Choroid plexus epithelial cell (primary cell): ENCODE results near the gene ZPBP.
A peak's percentile ranks its signal among the peaks of the same experiment; 100 is the strongest.

Experiments
- DNase-seq: peaks from one replicate; pipeline ENCODE4 v3.0.0-alpha.2; 2010; ENCODE audit warnings: low read depth
- H3K4me3 ChIP-seq: 2 replicates; pipeline ENCODE4 v1.5.1; 2011; ENCODE audit warnings: low read depth, mild to moderate bottlenecking, control low read depth, low read length, moderate library complexity
- CTCF ChIP-seq: conservative IDR thresholded peaks from 2 replicates; pipeline ENCODE4 v1.5.1; 2011; ENCODE audit warnings: low read depth, mild to moderate bottlenecking, control low read depth, inconsistent platforms, low read length, moderate library complexity

Gene ZPBP, protein sequence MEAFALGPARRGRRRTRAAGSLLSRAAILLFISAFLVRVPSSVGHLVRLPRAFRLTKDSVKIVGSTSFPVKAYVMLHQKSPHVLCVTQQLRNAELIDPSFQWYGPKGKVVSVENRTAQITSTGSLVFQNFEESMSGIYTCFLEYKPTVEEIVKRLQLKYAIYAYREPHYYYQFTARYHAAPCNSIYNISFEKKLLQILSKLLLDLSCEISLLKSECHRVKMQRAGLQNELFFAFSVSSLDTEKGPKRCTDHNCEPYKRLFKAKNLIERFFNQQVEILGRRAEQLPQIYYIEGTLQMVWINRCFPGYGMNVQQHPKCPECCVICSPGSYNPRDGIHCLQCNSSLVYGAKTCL

GRCh38 chr7:50092579-50093491 lies at the start of gene ZPBP:
ZPBP (minus strand) TSS chr7:50093246; CDS start chr7:50093194, 52 bp downstream.
- DNase-seq = peak; percentile 55
- H3K4me3 ChIP-seq = peak within 1 kb of the TSS; percentile 17
- peak; percentile 67 for TF ChIP-seq CTCF

GRCh38 chr7:50142425-50143017 lies 49.5 kb upstream of the ZPBP start:
- peak; percentile 68 for TF ChIP-seq CTCF
- H3K4me3 ChIP-seq = no peak overlapping the region
- DNase-seq = peak; percentile 57

GRCh38 chr7:50141854-50142253 lies 48.8 kb upstream of the ZPBP start:
- DNase-seq = no peak
- TF ChIP-seq CTCF = no peak

GRCh38 chr7:50141131-50141530 lies 48.1 kb upstream of the ZPBP start:
- H3K4me3 ChIP-seq = no peak overlapping the region
- no peak for DNase-seq
- TF ChIP-seq CTCF = no peak

More at GRCh38 chr7:50141854-50142253, 48.8 kb upstream of the ZPBP start:
- H3K4me3 ChIP-seq = no peak overlapping the region

- DNase-seq = no peak
- no peak for TF ChIP-seq CTCF
- no peak overlapping the region for H3K4me3 ChIP-seq
Measured at GRCh38 chr7:50140688-50141087, 47.6 kb upstream of the ZPBP start.

DNA sequence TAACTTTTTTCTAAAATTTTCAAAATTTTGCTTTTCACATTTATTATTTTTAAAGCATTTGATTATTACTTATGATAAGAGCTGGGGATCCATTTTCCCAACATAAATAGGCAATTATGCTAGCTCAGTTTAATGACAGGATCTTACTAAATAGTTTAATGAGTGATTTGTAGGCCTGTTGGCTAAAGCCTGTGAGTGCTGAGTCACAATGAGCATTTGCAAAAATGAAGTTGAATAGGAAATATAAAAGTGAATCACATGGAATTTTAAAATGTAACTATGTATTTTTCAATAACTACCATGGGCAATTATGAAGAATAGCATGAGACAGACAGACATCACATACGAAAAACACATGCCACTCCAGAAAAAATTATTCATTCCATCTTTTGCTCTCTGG lies 45.1 kb upstream of the ZPBP start:
- no peak for TF ChIP-seq CTCF
- no peak for DNase-seq
- H3K4me3 ChIP-seq = no peak overlapping the region
